IMR-90 (cell line): ENCODE measurements around the gene PINLYP. TPM values are rescaled to one million over a fixed set of nuclear protein-coding genes. Genes with fewer than 3 reads are reported as not detected.

ENCODE experiments used
- ATAC-seq: fragments of 200-7000 bp; cut with Tn5 transposase; 2 replicates; pipeline ENCODE4 v1.9.1; 2020; ENCODE audit warnings: low read depth, mild to moderate bottlenecking, moderate library complexity
- BruUV-seq: library from RNA; stranded (reverse); fragments of 400-500 nt; replicated peaks from 2 replicates; lab custom pipeline; 2021; lab: Mats Ljungman, UMichigan
- CTCF ChIA-PET: fragments of 300-600 bp; formaldehyde crosslinking; extraction: SDS; loops from one replicate; lab custom pipeline; 2021; ENCODE audit warnings: antibody characterized with exemption; lab: Yijun Ruan, JAX
- POLR2A ChIA-PET: fragments of 300-600 bp; sonication (Branson Sonifier 250); formaldehyde crosslinking; loops from one replicate; lab custom pipeline; 2022; ENCODE audit warnings: antibody characterized with exemption; ENCODE audit not compliant: unreplicated experiment; lab: Charles Lee
- DNase-seq: peaks from one replicate; pipeline ENCODE4 v3.0.0; 2013
- H2AFZ ChIP-seq: replicated peaks from 2 replicates; pipeline ENCODE3; 2013; ENCODE audit warnings: low read length, mild to moderate bottlenecking; ENCODE audit not compliant: poor library complexity
- H2AK5ac ChIP-seq: 2 replicates; pipeline ENCODE4 v1.6.1; 2013; ENCODE audit warnings: low read depth, low read length, inconsistent platforms
- H2AK9ac ChIP-seq: replicated peaks from 2 replicates; pipeline ENCODE3; 2013; ENCODE audit warnings: mild to moderate bottlenecking, low read depth, low read length, moderate library complexity; ENCODE audit not compliant: poor library complexity
- H2BK120ac ChIP-seq: 2 replicates; pipeline ENCODE4 v1.6.1; 2013; ENCODE audit warnings: low read depth, low read length, inconsistent platforms
- H2BK15ac ChIP-seq: 3 replicates; pipeline ENCODE4 v1.6.1; 2013; ENCODE audit warnings: low read depth, low read length, inconsistent platforms
- H2BK20ac ChIP-seq: 2 replicates; pipeline ENCODE4 v1.6.1; 2013; ENCODE audit warnings: low read depth, mild to moderate bottlenecking, inconsistent platforms, low read length, moderate library complexity
- H2BK5ac ChIP-seq: 2 replicates; pipeline ENCODE4 v1.6.1; 2013; ENCODE audit warnings: mild to moderate bottlenecking, low read depth, low read length, inconsistent platforms; ENCODE audit not compliant: poor library complexity, severe bottlenecking
- H3K14ac ChIP-seq: replicated peaks from 2 replicates; pipeline ENCODE4 v1.6.1; 2013; ENCODE audit warnings: low read depth, low read length, inconsistent platforms
- H3K18ac ChIP-seq: 2 replicates; pipeline ENCODE4 v1.6.1; 2013; ENCODE audit warnings: low read depth, low read length, control low read depth
- H3K23ac ChIP-seq: 2 replicates; pipeline ENCODE4 v1.6.1; 2013; ENCODE audit warnings: low read depth, low read length, inconsistent platforms
- H3K27ac ChIP-seq: 2 replicates; pipeline ENCODE4 v1.5.1; 2013; ENCODE audit warnings: mild to moderate bottlenecking, control low read depth, low read length; ENCODE audit not compliant: insufficient read depth
- H3K27me3 ChIP-seq: 2 replicates; pipeline ENCODE4 v1.6.1; 2013; ENCODE audit warnings: low read length; ENCODE audit not compliant: control insufficient read depth, insufficient read depth
- H3K36me3 ChIP-seq: 2 replicates; pipeline ENCODE4 v1.6.1; 2013; ENCODE audit warnings: low read length, mixed read lengths; ENCODE audit not compliant: control insufficient read depth, insufficient read depth
- H3K4ac ChIP-seq: 2 replicates; pipeline ENCODE4 v1.6.1; 2013; ENCODE audit warnings: low read depth, low read length, inconsistent platforms
- H3K4me1 ChIP-seq: 2 replicates; pipeline ENCODE4 v1.6.1; 2013; ENCODE audit warnings: low read length, mixed read lengths; ENCODE audit not compliant: control insufficient read depth, insufficient read depth
- H3K4me2 ChIP-seq: 2 replicates; pipeline ENCODE4 v1.6.1; 2013; ENCODE audit warnings: low read depth, mild to moderate bottlenecking, control low read depth, low read length, moderate library complexity
- H3K4me3 ChIP-seq: 2 replicates; pipeline ENCODE4 v1.5.1; 2013; ENCODE audit warnings: low read depth, mild to moderate bottlenecking, control low read depth, low read length, moderate library complexity; ENCODE audit not compliant: insufficient read depth
- H3K56ac ChIP-seq: 2 replicates; pipeline ENCODE4 v1.6.1; 2013; ENCODE audit warnings: low read length, inconsistent platforms; ENCODE audit not compliant: insufficient read depth; ENCODE audit errors: extremely low read depth
- H3K79me1 ChIP-seq, 2 experiments: 2 replicates each; pipeline ENCODE4 v1.6.1; 2013; ENCODE audit warnings: low read length in 2 of 2, inconsistent platforms in 1 of 2, low read depth in 1 of 2
- H3K9ac ChIP-seq: 2 replicates; pipeline ENCODE4 v1.6.1; 2013; ENCODE audit warnings: low read depth, low read length, control low read depth
- H3K9me1 ChIP-seq: 2 replicates; pipeline ENCODE4 v1.6.1; 2013; ENCODE audit warnings: low read length, inconsistent platforms; ENCODE audit not compliant: insufficient read depth
- H3K9me3 ChIP-seq: 2 replicates; pipeline ENCODE4 v1.6.1; 2013; ENCODE audit warnings: low read length; ENCODE audit not compliant: control insufficient read depth, insufficient read depth
- H4K20me1 ChIP-seq: 2 replicates; pipeline ENCODE4 v1.6.1; 2013; ENCODE audit warnings: low read length, inconsistent platforms; ENCODE audit not compliant: insufficient read depth
- H4K5ac ChIP-seq: 2 replicates; pipeline ENCODE4 v1.6.1; 2013; ENCODE audit warnings: mild to moderate bottlenecking, low read depth, low read length, control low read depth
- H4K8ac ChIP-seq, 2 experiments: 2 replicates each; pipeline ENCODE4 v1.6.1; 2013; ENCODE audit warnings: low read depth in 2 of 2, low read length in 2 of 2, control low read depth in 1 of 2, inconsistent platforms in 1 of 2
- H4K91ac ChIP-seq: 2 replicates; pipeline ENCODE4 v1.6.1; 2013; ENCODE audit warnings: low read depth, low read length, inconsistent platforms; ENCODE audit not compliant: insufficient read depth
- CEBPB ChIP-seq: IDR thresholded peaks from 2 replicates; pipeline ENCODE4 v1.6.1; 2012; ENCODE audit warnings: low read depth, low read length, improper control_type of control experiment
- FOS ChIP-seq: fragments of 150-350 bp; IDR thresholded peaks from 2 replicates; pipeline ENCODE4 v1.6.1; 2016; ENCODE audit warnings: low read depth, low read length
- MAFK ChIP-seq: IDR thresholded peaks from 2 replicates; pipeline ENCODE4 v1.6.1; 2012; ENCODE audit warnings: low read depth, low read length, improper control_type of control experiment
- MAZ ChIP-seq: IDR thresholded peaks from 2 replicates; pipeline ENCODE4 v1.6.1; 2012; ENCODE audit warnings: low read depth, mild to moderate bottlenecking, low read length, improper control_type of control experiment, moderate library complexity, borderline replicate concordance
- NFE2L2 ChIP-seq: fragments of 150-350 bp; IDR thresholded peaks from 2 replicates; pipeline ENCODE4 v1.6.1; 2016; ENCODE audit warnings: low read depth, mild to moderate bottlenecking, low read length
- POLR2A ChIP-seq: IDR thresholded peaks from 2 replicates; pipeline ENCODE4 v1.6.1; 2012; ENCODE audit warnings: mild to moderate bottlenecking, low read depth, low read length
- RCOR1 ChIP-seq: IDR thresholded peaks from 2 replicates; pipeline ENCODE4 v1.6.1; 2012; ENCODE audit warnings: mild to moderate bottlenecking, low read length, improper control_type of control experiment; ENCODE audit not compliant: insufficient replicate concordance
- SMC3 ChIP-seq: fragments of 150-350 bp; IDR thresholded peaks from 2 replicates; pipeline ENCODE4 v1.6.1; 2016; ENCODE audit warnings: low read depth, mild to moderate bottlenecking, antibody characterized with exemption, low read length, moderate library complexity
- USF2 ChIP-seq: fragments of 150-350 bp; IDR thresholded peaks from 2 replicates; pipeline ENCODE4 v1.6.1; 2017; ENCODE audit warnings: mild to moderate bottlenecking, antibody characterized with exemption, low read length, low read depth
- WGBS, 2 experiments: methylation state at CpG; one replicate each; pipeline versions ENCODE4 v1.1.5 to v1.1.7; 2013; ENCODE audit warnings: missing lambda C conversion rate in 2 of 2; ENCODE audit not compliant: insufficient read length in 1 of 2; ENCODE audit errors: extremely low coverage in 2 of 2; 5-methylcytosine and 5-hydroxymethylcytosine counted together
- dilution Hi-C: fragments of 300-500 bp; cut with HindIII; formaldehyde crosslinking; loops from one replicate; pipeline ENCODE4 v1.14.3; 2018; ENCODE audit warnings: low sequenced_read_pairs; ENCODE audit not compliant: unreplicated experiment
- in situ Hi-C: fragments of 300-500 bp; cut with MboI; formaldehyde crosslinking; loops from 3 replicates; pipeline ENCODE4 v1.14.3; 2019; ENCODE audit warnings: low sequenced_read_pairs, inconsistent platforms, mixed read lengths
- intact Hi-C: fragments of 100-400 bp; cut with micrococcal nuclease; formaldehyde crosslinking; loops from 2 replicates; pipeline ENCODE4 v1.10.0; 2022
- polyA plus RNA-seq, 3 experiments: library from polyadenylated mRNA; depleted of rRNA; stranded (reverse); fragments of >200 nt; gene quantifications; 2 replicates each; pipeline ENCODE4 v1.2.3, GENCODE V29; 2012; ENCODE audit warnings: low replicate concordance in 1 of 3
- total RNA-seq: library from RNA; depleted of rRNA; stranded (reverse); fragments of >200 nt; gene quantifications from 2 replicates; pipeline ENCODE4 v1.2.3, GENCODE V29; 2012
- TF ChIP-seq, protein P1 (sequence below): fragments of 150-350 bp; IDR thresholded peaks from 2 replicates; pipeline ENCODE4 v1.6.1; 2016; ENCODE audit warnings: low read depth, mild to moderate bottlenecking, low read length, moderate library complexity, borderline replicate concordance
- TF ChIP-seq, protein P2 (sequence below): conservative IDR thresholded peaks from 2 replicates; pipeline ENCODE4 v1.5.1; 2012; ENCODE audit warnings: mild to moderate bottlenecking, low read depth, low read length, improper control_type of control experiment

The PINLYP gene
- total and polyA plus RNA-seq, 2 of the 4 experiments (the other 2 are of a cell fraction), result 0.54 to 1.4 TPM

GRCh38 chr19:43598445-43599240 is 23.0 kb downstream of the PINLYP start (continued):
- no peak for TF ChIP-seq SMC3

DNA sequence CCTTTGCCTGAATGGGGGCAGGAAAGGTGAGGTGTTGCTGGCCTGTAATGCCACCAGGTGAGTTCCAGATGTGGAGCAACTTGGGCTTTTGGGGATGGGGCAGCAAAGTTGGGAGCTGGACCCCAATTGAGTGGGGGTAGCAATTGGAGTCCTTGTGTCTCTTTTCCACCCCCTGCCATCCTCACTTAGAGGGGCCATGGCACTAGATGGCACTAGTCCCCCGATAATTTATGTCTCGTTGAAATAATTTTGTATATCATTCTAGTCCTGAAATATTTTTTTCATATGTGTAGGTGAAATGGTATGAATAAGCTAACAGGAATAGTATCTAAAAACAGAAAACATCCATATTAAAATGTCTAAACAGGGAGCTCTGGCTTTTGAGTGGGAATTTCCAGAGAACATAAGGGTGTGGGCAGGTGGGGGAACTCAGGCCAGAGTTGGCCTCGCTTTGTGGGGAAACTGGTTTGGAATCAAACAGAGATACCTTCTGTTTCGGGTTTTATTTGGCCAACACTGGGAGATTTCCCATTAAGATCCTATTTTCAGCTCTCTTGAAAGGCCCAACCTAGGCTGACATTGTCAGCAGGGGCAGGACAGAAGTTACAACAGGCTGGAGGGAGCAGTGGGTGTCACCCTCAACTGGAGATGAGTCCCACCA is 24.2 kb downstream of the PINLYP start:
- WGBS, 2 experiments, result 100% methylated on average over 2 of the region's 4 CpGs; no CpG with 5 or more reads in 1 of the 2 experiments
- Histone ChIP-seq H3K4me1 (peaks cover 7% of the 10 kb centered on the region; the same call in 1 of the 2 replicates), H3K79me1 (peaks cover 24 to 46% of the 10 kb centered on the region in 2 experiments; a peak in 3 of 4 replicates), H4K20me1 (no peaks in the 10 kb centered on the region), H3K4me2 (no peak overlapping the region), H2AK5ac (no peak overlapping the region), H3K36me3 (peaks cover 12% of the 10 kb centered on the region), H2AFZ (no peak overlapping the region), H3K9me1 (no peaks in the 10 kb centered on the region), H2BK5ac (no peak overlapping the region), H4K5ac (no peak overlapping the region), H2AK9ac (no peak overlapping the region), H4K8ac (no peak overlapping the region), H3K56ac (no peak overlapping the region), H2BK15ac (no peak overlapping the region), H3K4ac (no peak overlapping the region), H4K91ac (no peak overlapping the region), H3K27me3 (no peaks in the 10 kb centered on the region), H3K18ac (no peak overlapping the region), H3K23ac (no peak overlapping the region), H3K14ac (no peak overlapping the region), H3K27ac (no peak overlapping the region), H2BK120ac (no peak overlapping the region), H2BK20ac (no peak overlapping the region), H3K9me3 (no peaks in the 10 kb centered on the region), H3K9ac (no peak overlapping the region; the same call in 1 of the 2 replicates), H3K4me3 (no peak overlapping the region)
- no peak for ATAC-seq
- dilution Hi-C loops (no loop called here), in situ Hi-C loops (no loop called here), intact Hi-C loops (no loop called here)
- CTCF ChIA-PET, result no interaction called here
- no TSS peak for BruUV-seq
- DNase-seq, result no peak
- POLR2A ChIA-PET, result no interaction called here
- TF ChIP-seq NFE2L2 (no peak), MAZ (no peak), SMC3 (no peak), POLR2A (no peak), USF2 (no peak), CEBPB (no peak), FOS (no peak), RCOR1 (no peak), MAFK (no peak)
- TF ChIP-seq, protein P1, sequence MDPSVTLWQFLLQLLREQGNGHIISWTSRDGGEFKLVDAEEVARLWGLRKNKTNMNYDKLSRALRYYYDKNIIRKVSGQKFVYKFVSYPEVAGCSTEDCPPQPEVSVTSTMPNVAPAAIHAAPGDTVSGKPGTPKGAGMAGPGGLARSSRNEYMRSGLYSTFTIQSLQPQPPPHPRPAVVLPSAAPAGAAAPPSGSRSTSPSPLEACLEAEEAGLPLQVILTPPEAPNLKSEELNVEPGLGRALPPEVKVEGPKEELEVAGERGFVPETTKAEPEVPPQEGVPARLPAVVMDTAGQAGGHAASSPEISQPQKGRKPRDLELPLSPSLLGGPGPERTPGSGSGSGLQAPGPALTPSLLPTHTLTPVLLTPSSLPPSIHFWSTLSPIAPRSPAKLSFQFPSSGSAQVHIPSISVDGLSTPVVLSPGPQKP, result no peak
- TF ChIP-seq, protein P2, sequence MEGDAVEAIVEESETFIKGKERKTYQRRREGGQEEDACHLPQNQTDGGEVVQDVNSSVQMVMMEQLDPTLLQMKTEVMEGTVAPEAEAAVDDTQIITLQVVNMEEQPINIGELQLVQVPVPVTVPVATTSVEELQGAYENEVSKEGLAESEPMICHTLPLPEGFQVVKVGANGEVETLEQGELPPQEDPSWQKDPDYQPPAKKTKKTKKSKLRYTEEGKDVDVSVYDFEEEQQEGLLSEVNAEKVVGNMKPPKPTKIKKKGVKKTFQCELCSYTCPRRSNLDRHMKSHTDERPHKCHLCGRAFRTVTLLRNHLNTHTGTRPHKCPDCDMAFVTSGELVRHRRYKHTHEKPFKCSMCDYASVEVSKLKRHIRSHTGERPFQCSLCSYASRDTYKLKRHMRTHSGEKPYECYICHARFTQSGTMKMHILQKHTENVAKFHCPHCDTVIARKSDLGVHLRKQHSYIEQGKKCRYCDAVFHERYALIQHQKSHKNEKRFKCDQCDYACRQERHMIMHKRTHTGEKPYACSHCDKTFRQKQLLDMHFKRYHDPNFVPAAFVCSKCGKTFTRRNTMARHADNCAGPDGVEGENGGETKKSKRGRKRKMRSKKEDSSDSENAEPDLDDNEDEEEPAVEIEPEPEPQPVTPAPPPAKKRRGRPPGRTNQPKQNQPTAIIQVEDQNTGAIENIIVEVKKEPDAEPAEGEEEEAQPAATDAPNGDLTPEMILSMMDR, result no peak
